Hematopoietic multipotent progenitor cell treated with erythropoietin and hydrocortisone succinate and interleukin-3 and kit ligand, for 8 days (in vitro differentiated cells): ENCODE measurements around the gene MRPS6.

Source experiments
- DNase-seq: peaks from one replicate; pipeline ENCODE4 v3.0.0-alpha.2; 2015

Gene MRPS6

GRCh38 chr21:34073032-34073748, at the start of gene MRPS6, which contains the start of gene SLC5A3:
TSS of gene MRPS6 (plus strand) at chr21:34073578. CDS start at chr21:34073701, 123 bp downstream.
TSS of gene SLC5A3 (plus strand) at chr21:34073578. CDS start at chr21:34095199, 21,621 bp downstream.
- peak; percentile 80 for DNase-seq

GRCh38 chr21:34023691-34024373, 49.5 kb upstream of the MRPS6 start:
- no peak for DNase-seq

GRCh38 chr21:34024374-34024693, 49.0 kb upstream of the MRPS6 start:
- DNase-seq: no peak

GRCh38 chr21:34027721-34028461, 45.5 kb upstream of the MRPS6 start:
- peak; percentile 7 for DNase-seq

- peak; percentile 62 for DNase-seq
These were observed 43.4 kb upstream of the MRPS6 start for GRCh38 chr21:34029743-34030528.

GRCh38 chr21:34031835-34032370, 41.5 kb upstream of the MRPS6 start:
- DNase-seq: no peak

- DNase-seq: no peak
These were observed 38.9 kb upstream of the MRPS6 start for GRCh38 chr21:34034369-34035014.

- no peak for DNase-seq
These were observed 37.6 kb upstream of the MRPS6 start for GRCh38 chr21:34035619-34036354.

GRCh38 chr21:34037009-34037795, 36.2 kb upstream of the MRPS6 start:
- no peak for DNase-seq

GRCh38 chr21:34039678-34040382, 33.5 kb upstream of the MRPS6 start:
- no peak for DNase-seq

GRCh38 chr21:34042735-34043134, 30.6 kb upstream of the MRPS6 start:
- DNase-seq: peak; percentile 28

- no peak for DNase-seq
These were observed 30.0 kb upstream of the MRPS6 start for GRCh38 chr21:34043333-34043732.

- DNase-seq: no peak
These were observed 26.5 kb upstream of the MRPS6 start for GRCh38 chr21:34046917-34047316.

- no peak for DNase-seq
These were observed 25.5 kb upstream of the MRPS6 start for GRCh38 chr21:34047835-34048234.

GRCh38 chr21:34052171-34052570, 21.2 kb upstream of the MRPS6 start:
- DNase-seq: no peak

GRCh38 chr21:34054259-34054658, 19.1 kb upstream of the MRPS6 start:
- DNase-seq: no peak

GRCh38 chr21:34055615-34056014, 17.8 kb upstream of the MRPS6 start:
- DNase-seq: no peak

- DNase-seq: peak; percentile 35
These were observed 11.4 kb upstream of the MRPS6 start for GRCh38 chr21:34061983-34062382.

- DNase-seq: no peak
These were observed 8.4 kb upstream of the MRPS6 start for GRCh38 chr21:34065027-34065426.

- DNase-seq: no peak
These were observed 1.7 kb upstream of the MRPS6 start for GRCh38 chr21:34071683-34072082.
